ENCODE results near the gene SYCP2L. TPM values are rescaled to one million over a fixed set of nuclear protein-coding genes. Genes with fewer than 3 reads are reported as not detected.

Gene SYCP2L
- total and polyA plus RNA-seq, 9 of the 15 experiments (the other 6 are each of a cell fraction or from before 2014, with no cell fraction given), result 12.4 to 46.9 (median 22.0) TPM

GRCh38 chr6:10939840-10940239, 53.0 kb downstream of the SYCP2L start:
- no peaks in the 10 kb centered on the region for H4K20me1 ChIP-seq (replicated peaks; ENCODE audit: control insufficient read depth, insufficient read depth, low read length)
- H3K36me3 ChIP-seq (ENCODE audit: control insufficient read depth, insufficient read depth, low read length), result peaks cover 37% of the 10 kb centered on the region; the same call in 2 of the 3 replicates
- H3K9me3 ChIP-seq (replicated peaks; ENCODE audit: control insufficient read depth, insufficient read depth, low read depth, low read length), result no peaks in the 10 kb centered on the region
- no peaks in the 10 kb centered on the region for H3K4me1 ChIP-seq (replicated peaks in 1 of 2; ENCODE audit: control insufficient read depth in 2 of 2, insufficient read depth in 2 of 2, low read length in 2 of 2)
- BruUV-seq (replicated peaks), result no TSS peak
- H3K79me2 ChIP-seq (ENCODE audit: control insufficient read depth, insufficient read depth, low read length), result no peaks in the 10 kb centered on the region
- H3K27me3 ChIP-seq (ENCODE audit: control insufficient read depth in 2 of 2, insufficient read depth in 2 of 2, low read length in 2 of 2), result no peaks in the 10 kb centered on the region
- intact Hi-C loops (cut with micrococcal nuclease) (no loop called here), in situ Hi-C loops (cut with MboI) (no loop called here)
- no peak for FAIRE-seq
- H3K9me1 ChIP-seq (ENCODE audit: control insufficient read depth, insufficient read depth, low read length), result no peaks in the 10 kb centered on the region
- ChIA-PET CTCF (ENCODE audit: low intra/inter-chr PET ratio) (no interaction called here), POLR2A (interaction anchor here (0.7 kb wide), 1 partner anchor 20 kb away, joined by 4 read pairs; no protein-coding TSS in a partner anchor)
- 95% methylated on average over 2 of the region's 2 CpGs for WGBS (ENCODE audit: insufficient coverage, low coverage, missing lambda C conversion rate)
- no peak overlapping the region for H2AFZ ChIP-seq (ENCODE audit: low read depth, low read length)
- H3K4me2 ChIP-seq (ENCODE audit: insufficient read depth, low read length), result no peak overlapping the region
- H3K27ac ChIP-seq (ENCODE audit: extremely low read depth, low read depth, low read length), result no peak overlapping the region
- no peak for DNase-seq (ENCODE audit: extremely low read depth in 1 of 4, low spot score in 3 of 4)
- ATAC-seq, result no peak
- no peak overlapping the region for H3K9ac ChIP-seq (ENCODE audit: insufficient read depth in 1 of 2, low read depth in 2 of 2, low read length in 2 of 2)
- H3K4me3 ChIP-seq, result no peak overlapping the region
- TF ChIP-seq PKNOX1 (IDR thresholded peaks at IDR 0.05) (0 out of 2 replicates have a peak, but pooled peaks have one; percentile 10), HDAC2 (IDR thresholded peaks at IDR 0.05) (no peak), ATF3 (IDR thresholded peaks at IDR 0.05) (no peak), ATF3 (CRISPR knock-in tag; conservative IDR thresholded peaks at IDR 0.05) (no peak), C11orf30 (IDR thresholded peaks at IDR 0.05; ENCODE audit: low read depth) (peak; percentile 66; the same call in 1 of the 2 replicates)
- TF ChIP-seq, protein P1, sequence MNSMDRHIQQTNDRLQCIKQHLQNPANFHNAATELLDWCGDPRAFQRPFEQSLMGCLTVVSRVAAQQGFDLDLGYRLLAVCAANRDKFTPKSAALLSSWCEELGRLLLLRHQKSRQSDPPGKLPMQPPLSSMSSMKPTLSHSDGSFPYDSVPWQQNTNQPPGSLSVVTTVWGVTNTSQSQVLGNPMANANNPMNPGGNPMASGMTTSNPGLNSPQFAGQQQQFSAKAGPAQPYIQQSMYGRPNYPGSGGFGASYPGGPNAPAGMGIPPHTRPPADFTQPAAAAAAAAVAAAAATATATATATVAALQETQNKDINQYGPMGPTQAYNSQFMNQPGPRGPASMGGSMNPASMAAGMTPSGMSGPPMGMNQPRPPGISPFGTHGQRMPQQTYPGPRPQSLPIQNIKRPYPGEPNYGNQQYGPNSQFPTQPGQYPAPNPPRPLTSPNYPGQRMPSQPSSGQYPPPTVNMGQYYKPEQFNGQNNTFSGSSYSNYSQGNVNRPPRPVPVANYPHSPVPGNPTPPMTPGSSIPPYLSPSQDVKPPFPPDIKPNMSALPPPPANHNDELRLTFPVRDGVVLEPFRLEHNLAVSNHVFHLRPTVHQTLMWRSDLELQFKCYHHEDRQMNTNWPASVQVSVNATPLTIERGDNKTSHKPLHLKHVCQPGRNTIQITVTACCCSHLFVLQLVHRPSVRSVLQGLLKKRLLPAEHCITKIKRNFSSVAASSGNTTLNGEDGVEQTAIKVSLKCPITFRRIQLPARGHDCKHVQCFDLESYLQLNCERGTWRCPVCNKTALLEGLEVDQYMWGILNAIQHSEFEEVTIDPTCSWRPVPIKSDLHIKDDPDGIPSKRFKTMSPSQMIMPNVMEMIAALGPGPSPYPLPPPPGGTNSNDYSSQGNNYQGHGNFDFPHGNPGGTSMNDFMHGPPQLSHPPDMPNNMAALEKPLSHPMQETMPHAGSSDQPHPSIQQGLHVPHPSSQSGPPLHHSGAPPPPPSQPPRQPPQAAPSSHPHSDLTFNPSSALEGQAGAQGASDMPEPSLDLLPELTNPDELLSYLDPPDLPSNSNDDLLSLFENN (IDR thresholded peaks at IDR 0.05; ENCODE audit: low read depth in 2 of 2, low read length in 2 of 2), result no peak
- TF ChIP-seq, protein P2, sequence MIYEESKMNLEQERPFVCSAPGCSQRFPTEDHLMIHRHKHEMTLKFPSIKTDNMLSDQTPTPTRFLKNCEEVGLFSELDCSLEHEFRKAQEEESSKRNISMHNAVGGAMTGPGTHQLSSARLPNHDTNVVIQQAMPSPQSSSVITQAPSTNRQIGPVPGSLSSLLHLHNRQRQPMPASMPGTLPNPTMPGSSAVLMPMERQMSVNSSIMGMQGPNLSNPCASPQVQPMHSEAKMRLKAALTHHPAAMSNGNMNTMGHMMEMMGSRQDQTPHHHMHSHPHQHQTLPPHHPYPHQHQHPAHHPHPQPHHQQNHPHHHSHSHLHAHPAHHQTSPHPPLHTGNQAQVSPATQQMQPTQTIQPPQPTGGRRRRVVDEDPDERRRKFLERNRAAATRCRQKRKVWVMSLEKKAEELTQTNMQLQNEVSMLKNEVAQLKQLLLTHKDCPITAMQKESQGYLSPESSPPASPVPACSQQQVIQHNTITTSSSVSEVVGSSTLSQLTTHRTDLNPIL (CRISPR knock-in tag; IDR thresholded peaks at IDR 0.05), result no peak
